NCI-H1417 treated with DMSO at 0.1 percent for 48 hours (cell line): ENCODE data around the gene MICAL3.

Experiments
- DNase-seq: peaks from one replicate; lab custom pipeline; 2025; lab: John Stamatoyannopoulos, UW

Gene MICAL3

DNA sequence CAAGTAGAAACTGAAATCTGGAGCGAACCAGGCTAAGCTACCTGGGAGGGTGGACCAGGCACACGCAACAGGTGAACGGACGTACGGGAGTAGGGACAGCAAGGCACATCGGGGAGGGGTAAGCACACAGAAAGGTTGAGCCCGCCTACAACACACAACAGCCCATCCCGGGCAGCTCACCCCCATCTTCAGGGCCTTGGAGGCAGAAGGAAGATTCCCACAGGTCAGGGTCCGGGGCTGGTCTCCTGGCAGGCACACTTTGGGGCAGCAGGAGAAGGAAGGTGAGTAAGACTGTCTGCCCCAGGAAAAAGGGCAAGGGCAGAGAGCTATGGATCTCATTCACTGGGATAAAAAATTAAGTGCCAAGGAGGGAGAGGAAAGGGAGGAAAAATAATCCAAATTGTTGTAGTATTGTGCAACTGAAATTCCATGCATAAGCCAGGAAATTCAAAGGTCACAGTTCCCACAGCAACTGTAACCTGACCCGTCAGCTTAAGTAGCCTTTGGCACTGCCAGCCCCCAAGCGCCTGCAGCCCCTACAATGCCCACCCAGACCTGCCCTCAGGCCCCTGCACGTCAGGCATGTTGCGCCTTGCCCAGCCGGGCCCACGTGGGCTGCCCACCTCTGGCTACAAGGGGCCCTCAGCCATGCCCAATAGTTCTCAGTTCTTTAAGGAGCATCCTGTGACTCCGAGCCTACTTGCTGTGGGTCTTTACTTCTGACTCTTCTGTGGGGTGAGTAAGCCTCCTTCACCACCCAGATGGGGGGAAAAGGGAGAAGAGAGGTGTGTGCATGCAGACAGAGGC, 51.8 kb downstream of the MICAL3 start:
- no peak for DNase-seq

DNA sequence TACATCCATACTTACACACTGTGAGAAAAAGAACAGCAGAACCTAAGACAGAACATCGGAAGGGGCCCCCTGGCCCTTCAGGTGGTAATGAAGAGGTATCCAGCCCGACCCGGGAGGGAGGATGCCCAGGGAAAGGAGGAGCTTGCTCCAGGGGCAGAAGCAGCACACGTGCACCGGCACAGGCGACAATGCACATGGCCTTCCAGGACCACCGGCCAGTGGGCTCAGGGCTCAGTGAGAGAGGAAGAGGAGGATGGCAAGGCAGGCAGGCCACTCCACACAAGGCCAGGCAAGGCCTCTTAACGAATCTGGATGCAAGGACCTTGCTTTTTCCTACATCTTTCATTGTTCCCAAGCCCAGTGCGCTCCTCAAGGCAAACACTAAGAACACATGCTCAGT, 52.6 kb downstream of the MICAL3 start:
- no peak for DNase-seq

DNA sequence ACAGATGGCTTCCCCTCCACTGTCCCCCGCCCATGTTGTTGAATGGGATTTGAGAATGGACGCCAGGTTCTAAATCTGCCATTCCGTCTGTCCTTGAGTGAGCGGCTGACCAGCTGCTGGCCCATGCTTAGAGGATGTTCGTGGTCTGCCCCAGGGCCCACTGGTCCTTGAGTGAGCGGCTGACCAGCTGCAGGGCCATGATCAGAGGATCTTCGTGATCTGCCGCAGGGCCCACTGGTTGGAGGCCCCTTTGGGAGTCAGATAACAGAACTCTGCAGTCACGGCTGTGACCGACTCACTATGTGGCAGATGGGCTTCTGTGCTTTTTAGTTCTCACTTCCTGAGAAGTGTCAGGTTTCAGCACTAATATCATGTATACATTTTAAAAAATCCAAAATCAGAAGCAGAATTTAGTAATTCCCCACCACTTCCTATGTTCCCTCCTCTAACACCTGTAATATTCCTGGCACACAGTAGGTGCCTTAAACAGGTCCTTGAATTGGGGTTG, 54.1 kb downstream of the MICAL3 start:
- DNase-seq, result no peak

DNA sequence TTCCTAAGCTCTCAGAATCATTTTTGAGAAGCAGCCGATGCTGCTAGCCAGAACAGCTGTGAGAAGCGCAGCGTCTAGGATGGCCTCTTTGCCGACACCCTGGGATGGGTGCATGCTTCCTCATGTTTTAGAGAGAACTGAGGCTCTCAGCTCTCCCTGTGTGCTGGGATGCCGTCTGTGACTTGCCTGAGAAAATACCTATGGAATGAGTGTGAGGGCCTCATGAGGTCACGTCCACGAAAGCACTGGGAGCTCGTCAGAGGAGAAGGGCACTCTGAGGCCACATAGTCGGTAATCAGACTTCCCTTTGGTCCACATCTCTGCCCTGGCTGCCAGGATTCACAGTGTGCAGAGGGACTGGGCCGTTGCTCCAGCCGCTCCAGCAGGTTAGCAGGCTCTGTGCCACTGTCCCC, 54.7 kb downstream of the MICAL3 start:
- DNase-seq, result no peak

DNA sequence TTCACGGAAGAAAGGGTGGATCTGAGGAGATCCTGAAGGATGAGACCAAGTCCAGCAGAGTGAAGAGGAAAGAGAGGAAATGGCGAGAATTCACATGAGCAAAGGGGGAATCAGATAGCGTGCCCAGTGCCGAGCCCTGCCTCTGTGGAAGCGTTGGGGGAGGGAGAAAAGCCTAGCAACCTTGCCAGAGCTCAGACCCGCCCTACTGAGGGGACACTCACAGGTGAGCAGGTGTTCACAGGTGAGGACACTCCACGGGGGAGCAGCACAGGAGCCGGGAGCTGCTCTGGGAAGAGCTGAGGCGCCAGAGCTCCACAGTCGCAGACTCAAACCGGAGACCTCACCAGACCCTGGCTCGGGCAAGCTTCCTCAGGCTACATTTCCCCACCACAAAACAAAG, 56.2 kb downstream of the MICAL3 start:
- DNase-seq, result peak; percentile 10

DNA sequence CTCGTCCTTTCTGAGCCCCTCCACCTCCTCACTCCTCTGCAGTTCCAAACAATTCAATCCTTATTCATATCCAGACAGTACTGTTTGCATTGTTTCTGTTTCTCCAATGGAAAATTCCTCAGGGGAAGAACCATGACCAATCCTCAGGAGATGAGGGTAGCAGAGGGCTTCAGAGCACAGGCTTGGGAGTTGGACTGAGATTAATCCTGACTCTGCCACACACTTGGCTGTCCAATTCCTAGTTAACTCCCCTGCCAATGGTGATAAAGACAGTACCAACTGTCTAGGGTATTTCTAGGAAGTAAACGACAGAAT, 58.0 kb downstream of the MICAL3 start:
- DNase-seq, result no peak

DNA sequence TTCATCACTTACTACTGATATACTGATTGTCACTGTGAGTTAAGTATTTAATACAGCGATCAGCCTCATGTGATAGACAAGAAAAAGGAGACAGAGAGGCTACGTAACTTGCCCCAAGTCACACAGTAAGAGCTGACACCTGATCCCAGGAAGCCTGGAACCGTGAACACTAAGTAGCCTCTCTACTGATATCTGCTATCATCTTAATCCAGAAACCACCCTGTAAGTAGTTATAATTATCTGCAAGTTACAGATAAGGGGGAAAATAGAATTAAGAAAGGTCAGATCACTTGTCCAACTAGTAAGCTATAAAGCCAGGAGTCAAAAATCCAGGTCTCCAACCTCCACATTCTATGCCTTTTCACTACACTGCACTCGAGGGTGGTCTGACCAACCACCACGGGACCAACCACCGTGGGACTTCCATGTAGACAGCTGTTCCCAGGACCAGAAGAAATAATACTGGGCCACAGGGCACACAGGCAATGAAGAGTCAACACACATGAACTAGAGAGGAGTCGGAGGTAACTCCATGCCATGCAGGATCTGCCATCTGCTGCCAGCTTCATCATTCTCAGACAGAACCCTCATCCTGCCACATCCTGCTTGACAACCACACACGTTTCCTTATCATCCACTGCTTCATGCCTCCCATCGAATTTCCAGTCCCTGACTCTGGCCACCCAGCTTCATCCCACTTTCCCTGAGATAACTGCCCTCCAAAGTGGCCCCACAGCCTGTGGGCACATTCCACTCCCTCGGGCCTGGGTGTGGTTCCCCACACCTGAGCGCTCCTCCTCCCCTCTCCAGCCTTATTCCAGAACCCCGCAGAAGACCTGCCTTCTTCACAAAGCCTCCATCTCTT, 58.6 kb downstream of the MICAL3 start:
- DNase-seq, result no peak

DNA sequence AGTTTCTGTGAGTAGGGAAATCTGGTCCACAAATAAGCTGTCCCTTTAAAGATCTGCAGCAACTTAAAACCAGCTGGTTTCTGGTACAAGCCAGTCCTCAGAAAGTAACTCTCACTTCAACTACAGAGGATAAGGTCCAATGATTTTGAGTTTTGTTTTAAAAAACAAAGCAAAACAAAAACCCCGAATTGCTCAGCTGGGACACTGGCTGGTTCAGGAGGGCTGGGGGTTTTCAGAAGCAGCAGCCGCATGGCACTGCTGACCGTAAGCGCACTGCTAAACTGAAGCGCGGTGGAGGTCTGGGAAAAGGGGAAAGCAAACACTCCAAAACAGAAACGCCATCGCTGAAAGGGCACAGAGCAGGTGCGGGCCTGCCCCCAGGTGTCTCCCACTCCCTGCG, 59.7 kb downstream of the MICAL3 start:
- no peak for DNase-seq

DNA sequence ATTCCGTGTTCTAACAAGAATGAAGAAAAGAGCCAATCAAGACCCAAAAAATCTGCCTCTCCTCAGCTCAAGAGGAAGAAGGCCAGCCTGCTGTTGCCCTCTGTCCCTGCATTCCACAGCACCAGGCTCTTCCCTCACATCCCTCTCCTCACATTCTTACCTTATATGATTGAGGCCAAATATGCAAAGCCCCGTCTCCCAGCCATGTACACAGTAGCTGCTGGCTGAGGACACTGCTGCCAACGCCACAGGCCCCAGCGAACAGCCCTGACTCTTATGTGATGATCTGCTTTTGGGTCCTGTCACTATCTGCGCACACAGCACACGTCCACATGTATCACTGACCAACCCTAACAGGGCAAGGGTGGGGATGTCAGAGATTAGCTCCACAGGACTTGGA, 60.2 kb downstream of the MICAL3 start:
- no peak for DNase-seq

DNA sequence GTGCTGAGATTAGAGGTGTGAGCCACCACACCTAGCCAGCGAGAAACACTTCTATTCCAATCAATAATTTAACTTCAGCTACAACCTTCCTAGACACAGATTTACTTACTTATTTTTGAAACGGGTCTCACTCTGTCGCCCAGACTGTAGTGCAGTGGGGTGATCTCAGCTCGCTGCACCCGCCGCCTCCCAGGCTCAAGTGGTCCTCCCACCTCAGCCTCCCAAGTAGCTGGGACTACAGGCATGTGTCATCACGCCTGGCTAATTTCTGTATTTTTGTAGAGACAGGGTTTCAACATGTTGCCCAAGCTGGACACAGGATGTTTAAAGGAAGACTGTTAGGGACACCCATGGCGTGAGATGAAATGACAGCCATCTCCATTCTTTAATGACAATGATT, 61.3 kb downstream of the MICAL3 start:
- no peak for DNase-seq

DNA sequence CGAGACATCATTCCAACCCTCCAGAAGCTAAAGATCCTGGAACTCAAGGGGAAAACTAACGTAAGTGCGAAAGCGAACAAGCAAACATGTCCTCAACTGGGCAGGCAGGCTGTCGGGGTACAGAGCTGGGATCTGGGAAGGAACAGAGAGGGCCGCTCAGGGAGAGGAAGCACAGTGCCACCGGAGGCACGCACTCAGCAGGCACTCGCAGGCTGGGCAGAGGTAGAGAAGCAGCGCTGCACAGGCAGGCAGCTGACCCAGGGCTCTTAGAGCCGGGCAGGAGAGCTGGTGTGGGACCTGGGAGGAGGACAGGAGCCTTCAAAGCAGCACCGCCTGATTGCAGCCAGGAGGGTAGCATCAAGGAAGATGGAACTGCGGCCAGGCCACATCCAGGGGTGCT, 62.2 kb downstream of the MICAL3 start:
- DNase-seq, result no peak

DNA sequence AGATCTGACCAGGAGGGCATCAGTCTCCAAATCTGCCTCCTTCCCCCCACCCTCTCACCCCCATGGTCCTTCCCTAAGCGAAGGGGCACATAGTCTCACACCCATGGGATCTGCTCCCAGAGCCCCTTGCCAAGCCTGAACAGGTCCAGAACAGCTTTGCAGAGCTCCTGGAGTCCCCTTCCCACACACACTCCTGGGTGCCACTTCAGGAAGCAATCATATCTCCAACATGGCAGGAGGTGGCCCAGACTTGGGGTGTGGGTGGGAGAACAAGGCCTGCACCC, 63.0 kb downstream of the MICAL3 start:
- DNase-seq, result no peak

DNA sequence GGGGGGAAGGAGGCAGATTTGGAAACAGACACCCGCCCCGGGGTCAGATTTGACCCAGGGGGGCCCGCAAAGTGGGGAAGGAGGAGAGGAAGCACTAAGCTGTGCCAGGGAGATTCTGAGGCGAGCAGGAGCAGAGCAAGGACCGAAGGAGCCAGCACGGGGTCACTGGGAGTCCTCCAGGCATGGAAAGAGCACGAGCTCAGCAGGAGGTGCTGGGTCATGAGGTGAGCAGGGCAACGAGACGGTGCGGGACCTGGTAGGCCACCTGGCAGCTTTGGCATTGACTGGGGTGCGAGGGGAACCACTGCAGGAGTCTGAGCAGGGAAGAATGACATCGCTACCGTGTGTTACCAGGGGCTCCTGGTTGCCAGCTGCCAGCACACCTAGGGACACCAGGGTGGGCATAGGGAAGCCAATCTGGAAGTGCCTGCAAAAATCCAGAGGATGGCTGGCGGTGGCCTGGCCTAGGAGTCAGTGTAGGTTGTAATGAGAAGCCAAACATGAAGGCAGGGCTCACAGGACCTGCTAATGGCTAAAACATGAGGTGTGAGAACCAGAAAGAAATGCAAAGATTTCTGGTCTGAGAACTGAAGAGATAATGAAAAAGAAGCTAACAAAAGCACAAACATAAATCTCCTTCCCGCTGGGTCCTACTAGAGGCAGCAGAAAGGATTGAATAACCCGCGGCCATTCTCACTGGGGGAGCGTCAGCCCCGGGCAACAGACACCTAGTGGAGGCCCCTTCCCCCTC, 63.5 kb downstream of the MICAL3 start:
- no peak for DNase-seq

DNA sequence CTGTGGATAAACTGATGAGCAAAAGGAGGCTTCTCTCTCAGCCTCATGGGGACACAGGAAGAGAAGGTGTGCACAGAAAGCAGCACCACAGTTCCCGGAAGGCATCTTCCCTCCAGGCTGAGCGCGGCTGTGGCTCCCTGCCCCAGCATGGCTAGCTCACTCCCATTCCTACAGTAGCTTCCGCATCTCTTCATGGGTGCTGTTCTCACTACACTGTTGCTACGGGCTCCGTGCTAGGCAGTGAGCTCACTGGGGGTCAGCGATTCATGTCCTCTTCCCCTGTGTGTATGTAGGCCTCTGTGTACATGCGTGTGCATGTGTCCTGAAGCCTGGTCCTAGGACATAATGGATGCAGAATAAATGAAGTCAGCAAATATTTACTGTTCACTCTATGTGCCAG, 64.3 kb downstream of the MICAL3 start:
- no peak for DNase-seq

DNA sequence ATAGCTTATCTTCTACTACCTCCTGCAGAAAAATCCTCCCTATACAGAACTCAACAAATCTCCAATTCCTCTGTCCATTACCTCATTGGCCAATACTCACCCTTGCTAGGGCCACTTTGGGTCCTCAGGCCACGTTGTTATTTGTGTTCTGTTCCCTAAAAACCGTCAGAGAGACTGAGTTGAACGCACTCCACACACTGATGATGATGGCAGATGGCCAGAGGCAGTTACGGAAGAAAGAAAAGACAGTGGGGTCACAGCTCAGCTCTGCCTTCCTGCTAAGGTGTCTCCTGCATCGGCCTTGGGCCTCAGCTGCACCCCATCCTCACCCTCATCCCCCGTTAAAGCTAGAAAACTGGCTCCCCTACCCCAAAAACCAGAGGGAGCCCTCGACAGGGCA, 66.2 kb downstream of the MICAL3 start:
- no peak for DNase-seq

DNA sequence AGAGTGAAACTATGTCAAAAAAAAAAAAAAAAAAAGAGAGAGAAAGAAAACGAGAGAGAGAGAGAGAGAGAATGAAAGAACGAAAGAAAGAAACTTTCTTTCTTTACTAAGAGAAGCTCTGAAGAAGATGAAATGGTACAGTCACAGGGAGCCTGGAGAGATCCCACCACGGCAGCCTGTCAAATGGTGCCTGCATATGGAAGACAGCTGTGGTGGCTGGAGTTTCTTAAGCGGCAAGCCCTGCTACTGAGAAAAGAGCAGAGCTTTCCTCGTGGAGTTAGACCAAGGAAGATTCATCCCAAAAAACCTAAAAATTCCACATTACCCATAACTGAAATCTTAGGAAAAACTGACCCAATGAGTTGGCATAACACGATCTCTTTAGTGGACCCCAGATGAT, 66.7 kb downstream of the MICAL3 start:
- no peak for DNase-seq

DNA sequence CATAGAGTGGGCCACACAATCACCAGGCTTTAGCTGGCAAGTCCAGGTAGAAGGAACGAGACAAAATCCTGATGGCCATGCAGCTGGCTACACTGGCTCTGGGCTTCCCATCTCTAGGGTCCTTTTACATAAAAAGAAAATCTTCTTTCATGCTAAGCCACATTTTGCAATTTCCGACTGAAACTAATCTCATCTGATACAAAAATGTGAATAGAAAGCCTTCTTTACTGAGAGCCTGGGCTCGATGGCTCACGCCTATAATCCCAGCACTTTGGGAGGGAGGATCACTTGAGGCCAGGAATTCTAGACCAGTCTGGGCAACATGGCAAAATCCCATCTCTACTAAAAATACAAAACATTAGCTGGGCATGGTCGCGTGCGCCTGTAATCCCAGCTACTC, 67.2 kb downstream of the MICAL3 start:
- no peak for DNase-seq

DNA sequence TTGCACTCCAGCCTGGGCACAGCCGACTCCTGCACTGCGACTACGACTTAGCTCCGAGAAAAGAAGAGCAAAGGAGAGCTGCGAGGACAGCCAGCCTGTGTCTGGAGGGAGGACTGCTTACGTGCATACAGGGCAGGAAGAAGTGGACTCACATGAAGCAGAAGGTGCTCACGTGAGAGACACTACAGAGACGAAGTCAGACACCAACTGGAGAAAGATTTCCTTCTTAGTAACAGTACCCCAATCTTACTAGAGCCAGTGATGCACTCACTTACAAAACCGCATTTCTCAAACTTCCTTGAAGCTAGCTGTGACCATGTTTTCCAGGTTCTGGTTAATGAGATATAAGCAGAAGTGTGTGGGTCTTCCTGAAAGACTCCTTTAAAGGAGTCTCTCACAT, 67.7 kb downstream of the MICAL3 start:
- DNase-seq, result no peak

DNA sequence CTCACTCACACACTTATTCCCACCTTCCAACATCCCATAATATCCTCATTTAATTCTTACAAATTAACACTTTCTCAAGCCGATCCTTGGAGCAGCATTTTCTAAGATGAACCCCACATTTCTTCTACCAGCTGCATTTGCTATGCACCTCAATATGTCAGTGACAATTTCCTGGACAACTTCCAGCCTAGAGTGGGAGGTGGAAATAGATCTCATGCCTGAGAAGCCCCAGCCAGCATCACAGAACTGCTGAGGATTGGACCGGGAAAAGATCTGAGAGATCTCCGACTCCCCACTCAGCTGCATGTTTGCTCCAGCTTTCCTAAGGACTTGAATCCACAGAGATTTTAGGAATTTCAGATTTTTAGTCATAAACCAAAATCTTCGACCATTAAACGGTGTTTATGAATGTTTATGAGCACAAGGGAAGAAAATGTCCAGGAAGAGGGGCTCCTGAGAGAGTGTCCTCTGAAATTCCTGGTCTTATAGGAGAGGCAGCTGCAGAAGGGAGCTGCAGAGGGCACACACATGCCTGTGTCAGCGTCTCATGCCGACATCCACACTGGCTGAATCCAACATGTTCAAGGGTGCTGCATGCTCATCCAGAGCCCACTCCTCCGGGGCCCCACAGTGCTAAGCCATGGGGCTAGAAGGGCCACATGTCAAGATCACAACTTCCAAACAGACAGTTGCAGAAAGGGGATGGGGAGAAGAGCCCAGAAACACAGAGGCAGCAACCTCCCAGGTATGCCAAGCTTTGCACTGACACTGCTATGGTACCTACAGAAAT, 68.6 kb downstream of the MICAL3 start:
- DNase-seq, result no peak

DNA sequence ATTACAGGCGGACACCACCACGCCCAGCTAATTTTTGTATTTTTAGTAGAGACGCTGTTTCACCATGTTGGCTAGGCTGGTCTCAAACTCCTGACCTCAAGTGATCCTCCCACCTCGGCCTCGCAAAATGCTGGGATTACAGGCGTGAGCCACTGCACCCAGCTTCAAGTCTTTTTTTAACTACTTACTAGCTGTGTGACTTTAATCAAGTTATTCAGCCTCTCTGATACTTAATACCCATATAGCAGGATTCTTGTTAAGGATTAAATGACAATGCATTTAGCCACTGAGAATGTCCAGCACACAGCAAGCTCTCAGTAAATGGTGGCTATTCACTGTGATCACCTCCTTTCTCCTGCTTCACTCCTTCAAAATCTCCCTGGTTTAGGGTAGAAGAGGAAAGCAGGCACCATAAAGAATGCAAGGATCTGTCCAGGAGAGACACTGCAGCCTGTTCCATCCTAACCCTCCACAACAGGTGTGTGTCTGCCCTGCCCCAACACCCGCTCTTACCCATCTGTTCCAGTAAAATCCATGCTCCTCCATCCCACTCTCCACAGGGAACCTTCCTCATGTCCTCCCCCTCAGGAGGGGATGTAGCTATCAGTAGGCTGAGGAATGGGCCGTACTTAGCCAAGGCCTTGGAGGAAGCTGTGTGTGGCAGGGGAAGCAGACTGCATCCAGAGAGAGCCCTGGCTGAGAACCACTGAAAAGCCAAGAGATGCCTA, 69.3 kb downstream of the MICAL3 start:
- no peak for DNase-seq

DNA sequence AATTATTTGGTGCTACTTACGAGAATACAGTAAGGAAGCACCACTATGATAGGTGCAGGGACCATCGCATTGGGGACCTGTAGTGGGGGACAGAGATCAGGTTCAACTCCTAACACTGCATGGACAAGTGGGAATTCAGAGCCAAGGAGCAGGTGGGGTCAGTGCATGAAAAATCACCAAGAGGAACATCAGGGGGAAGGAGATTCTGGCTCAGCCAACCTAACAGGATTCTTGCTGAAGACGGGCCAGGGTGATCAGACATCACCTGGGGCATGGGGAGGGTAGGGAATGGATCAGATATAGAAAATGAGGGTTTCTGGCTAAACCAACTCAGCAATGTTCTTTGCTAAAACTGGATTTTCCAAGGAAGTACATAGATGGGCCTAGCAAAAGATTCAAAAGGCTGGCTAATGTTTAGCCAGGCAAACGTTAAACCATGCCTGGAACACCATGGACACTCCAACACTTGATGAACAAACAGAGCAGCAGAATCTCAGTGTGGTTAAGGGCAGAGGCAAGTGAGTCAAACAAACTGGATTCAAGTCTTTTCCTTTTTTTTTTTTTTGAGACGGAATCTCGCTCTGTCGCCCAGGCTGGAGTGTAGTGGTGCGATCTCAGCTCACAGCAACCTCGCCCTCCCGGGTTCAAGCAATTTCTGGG, 70.0 kb downstream of the MICAL3 start:
- DNase-seq, result no peak
